Cardiac fibroblast (primary cell): ENCODE measurements around the gene GPRC5B.
A peak's percentile ranks its signal among the peaks of the same experiment; 100 is the strongest.

Experiments
- DNase-seq, 2 donors: peaks; one replicate each; pipeline versions ENCODE4 v3.0.0 to v3.0.0-alpha.2; 2010; ENCODE audit warnings: low read depth in 2 of 2
- H3K4me3 ChIP-seq, 2 donors: replicated peaks in 1 of 2; 1 replicate in 1 of 2; 2 replicates in 1 of 2; pipeline ENCODE4 v1.5.1; 2011; ENCODE audit warnings: low read depth in 2 of 2, low read length in 2 of 2, mild to moderate bottlenecking in 2 of 2, moderate library complexity in 1 of 2
- TF ChIP-seq, protein P1 (sequence below): IDR thresholded peaks from one replicate; pipeline ENCODE4 v1.5.1; 2011; ENCODE audit warnings: low read depth, mild to moderate bottlenecking, low read length, inconsistent platforms

The GPRC5B gene

DNA sequence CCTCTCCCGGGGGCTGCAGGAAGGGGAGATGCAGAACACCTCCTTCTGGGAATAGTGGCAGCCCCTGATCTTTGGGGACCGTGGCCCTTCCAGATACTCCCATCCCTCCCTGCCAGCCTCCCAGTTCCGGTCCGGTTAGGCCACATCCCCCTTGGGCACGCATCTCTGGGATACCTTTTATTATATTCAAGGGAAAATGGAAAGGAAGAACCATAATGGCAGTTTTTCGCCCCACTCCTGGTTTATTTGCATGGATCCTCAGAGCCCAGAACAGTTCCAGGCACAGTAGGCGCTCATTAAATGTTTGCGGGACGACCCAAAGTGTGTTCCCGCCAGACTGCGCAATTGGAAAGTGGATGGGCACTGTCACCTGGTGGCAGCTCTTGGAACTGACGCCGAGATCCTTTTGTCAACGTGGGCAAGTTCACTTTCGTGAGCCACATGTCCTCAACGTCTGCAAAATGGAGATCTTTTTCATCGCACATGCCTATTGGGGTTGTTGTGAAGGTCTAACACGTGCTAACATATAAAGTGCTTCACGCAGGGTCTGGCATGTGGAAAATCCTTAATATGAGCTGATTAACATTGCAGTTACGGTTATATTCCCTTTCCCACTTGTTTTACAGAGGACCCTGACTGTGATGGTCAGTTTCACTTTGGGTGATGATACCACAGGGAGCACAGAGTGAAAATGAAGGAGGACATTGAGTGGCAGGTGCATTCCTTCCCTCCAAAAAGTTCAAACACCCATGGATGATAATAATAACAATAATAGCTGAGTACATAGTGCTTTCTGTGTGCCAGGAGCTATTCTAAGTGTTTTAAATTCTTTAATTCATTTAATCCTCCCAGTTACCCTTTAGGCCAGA lies 1.7 kb upstream of the GPRC5B start:
- peak overlapping the region in 1 of 2 donors; percentile 17 for H3K4me3 ChIP-seq
- peak; percentile 83 to 84 for DNase-seq
- TF ChIP-seq, protein P1, sequence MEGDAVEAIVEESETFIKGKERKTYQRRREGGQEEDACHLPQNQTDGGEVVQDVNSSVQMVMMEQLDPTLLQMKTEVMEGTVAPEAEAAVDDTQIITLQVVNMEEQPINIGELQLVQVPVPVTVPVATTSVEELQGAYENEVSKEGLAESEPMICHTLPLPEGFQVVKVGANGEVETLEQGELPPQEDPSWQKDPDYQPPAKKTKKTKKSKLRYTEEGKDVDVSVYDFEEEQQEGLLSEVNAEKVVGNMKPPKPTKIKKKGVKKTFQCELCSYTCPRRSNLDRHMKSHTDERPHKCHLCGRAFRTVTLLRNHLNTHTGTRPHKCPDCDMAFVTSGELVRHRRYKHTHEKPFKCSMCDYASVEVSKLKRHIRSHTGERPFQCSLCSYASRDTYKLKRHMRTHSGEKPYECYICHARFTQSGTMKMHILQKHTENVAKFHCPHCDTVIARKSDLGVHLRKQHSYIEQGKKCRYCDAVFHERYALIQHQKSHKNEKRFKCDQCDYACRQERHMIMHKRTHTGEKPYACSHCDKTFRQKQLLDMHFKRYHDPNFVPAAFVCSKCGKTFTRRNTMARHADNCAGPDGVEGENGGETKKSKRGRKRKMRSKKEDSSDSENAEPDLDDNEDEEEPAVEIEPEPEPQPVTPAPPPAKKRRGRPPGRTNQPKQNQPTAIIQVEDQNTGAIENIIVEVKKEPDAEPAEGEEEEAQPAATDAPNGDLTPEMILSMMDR: peak; percentile 100

GRCh38 chr16:19885451-19886072 lies 914 bp upstream of the GPRC5B start:
- peak in 1 of 2 donors; percentile 19 for DNase-seq
- TF ChIP-seq, protein P1: no peak
- H3K4me3 ChIP-seq: peak overlapping the region; percentile 69 to 88

DNA sequence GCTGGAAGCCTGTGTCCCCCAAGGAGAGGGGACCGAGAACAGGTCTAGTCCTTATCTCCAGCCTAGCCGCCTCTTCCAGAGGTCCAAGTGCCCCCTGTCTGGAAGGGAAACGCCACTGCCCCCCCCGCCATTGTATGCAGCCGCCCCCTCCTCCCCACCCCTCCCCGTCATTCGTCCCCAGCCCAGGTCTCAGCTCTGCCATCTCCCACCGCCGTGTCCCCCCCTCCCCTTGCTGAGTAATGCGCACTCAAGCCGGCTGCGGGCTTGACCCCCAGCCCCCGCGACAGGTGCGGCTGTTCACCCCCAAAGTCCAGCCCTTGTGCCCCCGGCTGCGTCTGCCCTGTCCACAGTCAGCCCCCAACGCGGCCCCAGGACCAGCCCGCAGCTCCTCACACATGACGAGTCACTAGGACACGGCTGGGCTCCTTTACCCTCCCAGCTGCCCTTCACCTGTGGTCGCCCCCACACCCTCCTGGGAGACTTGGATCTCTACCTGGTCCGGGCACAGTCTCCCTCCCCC lies 622 bp downstream of the GPRC5B start:
- peak overlapping the region; percentile 69 to 88 for H3K4me3 ChIP-seq
- TF ChIP-seq, protein P1: no peak
- DNase-seq: no peak

GRCh38 chr16:19883296-19883965 lies 1.2 kb downstream of the GPRC5B start:
- DNase-seq: peak in 1 of 2 donors; percentile 64
- H3K4me3 ChIP-seq: peak overlapping the region; percentile 69 to 88
- TF ChIP-seq, protein P1: no peak

DNA sequence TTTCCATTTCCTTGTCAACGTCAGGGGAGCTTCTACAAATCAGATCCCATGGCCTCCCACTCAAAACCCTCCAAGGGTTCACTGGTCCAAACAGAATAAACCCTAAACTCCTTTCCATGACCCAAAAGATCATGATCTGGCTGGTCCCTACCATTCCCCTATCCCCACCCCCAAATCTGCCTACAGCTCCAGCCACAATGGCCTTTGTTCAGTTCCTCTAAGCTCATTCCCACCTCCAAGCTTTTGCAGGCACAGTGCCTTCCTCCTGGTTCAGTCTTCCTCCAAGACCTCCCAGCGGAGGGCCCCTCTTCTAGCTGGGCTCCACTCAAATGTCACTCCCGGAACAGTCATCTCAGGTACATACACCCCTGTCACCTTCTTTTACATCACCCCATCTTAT lies 2.0 kb downstream of the GPRC5B start:
- TF ChIP-seq, protein P1: no peak
- DNase-seq: no peak
- H3K4me3 ChIP-seq: peak overlapping the region; percentile 69 to 88

DNA sequence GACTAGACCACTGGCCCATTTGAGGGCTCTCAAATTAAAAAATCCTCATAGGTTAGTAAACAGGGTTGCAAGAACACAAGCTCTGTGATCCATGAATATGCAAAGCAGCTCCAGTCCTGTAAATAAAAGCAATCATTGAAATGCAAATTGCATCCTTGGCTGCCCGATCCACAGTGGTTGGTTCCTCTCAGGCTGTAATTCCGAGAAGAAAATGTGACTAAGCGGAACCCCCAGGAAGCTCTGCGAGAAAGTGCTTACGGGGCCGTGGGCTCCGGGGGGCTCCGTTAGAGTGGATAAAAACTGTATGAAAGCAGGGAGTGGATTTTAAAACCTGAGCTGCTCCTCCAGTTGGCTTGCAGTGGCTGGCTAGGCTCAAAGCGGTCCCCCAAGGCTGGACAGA lies 2.5 kb downstream of the GPRC5B start:
- no peak overlapping the region for H3K4me3 ChIP-seq
- DNase-seq: no peak

More for the DNA sequence above, 2.5 kb downstream of the GPRC5B start:
- TF ChIP-seq, protein P1: no peak
